Endodermal cell (in vitro differentiated cells): ENCODE measurements around the gene GON7. TPM values are rescaled to one million over a fixed set of nuclear protein-coding genes. Genes with fewer than 3 reads are reported as not detected.

Experiments
- DNase-seq: peaks from one replicate; pipeline ENCODE4 v3.0.0-alpha.2; 2017
- H3K27ac ChIP-seq: 2 replicates; pipeline ENCODE4 v1.5.1; 2013; ENCODE audit warnings: mild to moderate bottlenecking, low read depth, low read length, moderate library complexity
- H3K27me3 ChIP-seq: 2 replicates; pipeline ENCODE4 v1.6.1; 2013; ENCODE audit warnings: mild to moderate bottlenecking, low read length, moderate library complexity; ENCODE audit not compliant: insufficient read depth, control insufficient read depth, poor library complexity, severe bottlenecking
- H3K36me3 ChIP-seq: 2 replicates; pipeline ENCODE4 v1.7.0; 2013; ENCODE audit warnings: mild to moderate bottlenecking, low read length, moderate library complexity; ENCODE audit not compliant: control insufficient read depth, insufficient read depth
- H3K4me1 ChIP-seq: one replicate; pipeline ENCODE4 v1.7.0; 2013; ENCODE audit warnings: low read length; ENCODE audit not compliant: control insufficient read depth, insufficient read depth
- H3K4me3 ChIP-seq: 2 replicates; pipeline ENCODE4 v1.5.1; 2013; ENCODE audit warnings: mild to moderate bottlenecking, low read length, moderate library complexity
- H3K9ac ChIP-seq: 2 replicates; pipeline ENCODE4 v1.6.1; 2013; ENCODE audit warnings: mild to moderate bottlenecking, low read length, moderate library complexity; ENCODE audit not compliant: poor library complexity, severe bottlenecking; ENCODE audit errors: extremely low read depth
- H3K9me3 ChIP-seq: 2 replicates; pipeline ENCODE4 v1.6.1; 2013; ENCODE audit warnings: mild to moderate bottlenecking, low read length, moderate library complexity; ENCODE audit not compliant: control insufficient read depth
- H3K27ac Mint-ChIP-seq: 2 replicates; pipeline ENCODE4 v1.8.0; 2020; ENCODE audit warnings: mixed read lengths
- H3K27me3 Mint-ChIP-seq: 2 replicates; pipeline ENCODE4 v1.8.0; 2021; ENCODE audit warnings: mild to moderate bottlenecking, mixed read lengths; ENCODE audit not compliant: insufficient read depth
- H3K36me3 Mint-ChIP-seq: 2 replicates; pipeline ENCODE4 v1.8.0; 2020; ENCODE audit warnings: low read depth, mixed read lengths
- H3K4me1 Mint-ChIP-seq: 2 replicates; pipeline ENCODE4 v1.8.0; 2020; ENCODE audit warnings: mixed read lengths
- H3K4me3 Mint-ChIP-seq: 2 replicates; pipeline ENCODE4 v1.8.0; 2020; ENCODE audit warnings: mild to moderate bottlenecking, moderate library complexity, mixed read lengths
- H3K9me3 Mint-ChIP-seq: 2 replicates; pipeline ENCODE4 v1.8.0; 2020; ENCODE audit warnings: mild to moderate bottlenecking, mixed read lengths
- WGBS, 2 experiments: methylation state at CpG; one replicate each; pipeline versions ENCODE4 v1.1.5 to v1.1.7; 2013; ENCODE audit warnings: missing lambda C conversion rate in 2 of 2, mixed read lengths in 1 of 2; ENCODE audit not compliant: insufficient coverage in 1 of 2, insufficient read length in 1 of 2; 5-methylcytosine and 5-hydroxymethylcytosine counted together
- total RNA-seq, 2 donors: library from RNA; stranded (reverse); fragmentation: NEBNext Ultra II Directional in 1 of 2; extraction: Animal tissue kit (Norgen Biotek cat#: 25700) in 1 of 2; gene quantifications; 2 replicates in 1 of 2; 3 replicates in 1 of 2; pipeline ENCODE4 v1.2.1, GENCODE V29; 2021
- TF ChIP-seq, protein P1 (sequence below): fragments of 200-600 bp; sonication (generic); conservative IDR thresholded peaks from 2 replicates; pipeline ENCODE4 v1.5.0; 2021; ENCODE audit warnings: antibody characterized with exemption, mild to moderate bottlenecking

Gene GON7
- total RNA-seq, 2 donors from 2014 or later: 6.5 to 7.2 TPM

DNA sequence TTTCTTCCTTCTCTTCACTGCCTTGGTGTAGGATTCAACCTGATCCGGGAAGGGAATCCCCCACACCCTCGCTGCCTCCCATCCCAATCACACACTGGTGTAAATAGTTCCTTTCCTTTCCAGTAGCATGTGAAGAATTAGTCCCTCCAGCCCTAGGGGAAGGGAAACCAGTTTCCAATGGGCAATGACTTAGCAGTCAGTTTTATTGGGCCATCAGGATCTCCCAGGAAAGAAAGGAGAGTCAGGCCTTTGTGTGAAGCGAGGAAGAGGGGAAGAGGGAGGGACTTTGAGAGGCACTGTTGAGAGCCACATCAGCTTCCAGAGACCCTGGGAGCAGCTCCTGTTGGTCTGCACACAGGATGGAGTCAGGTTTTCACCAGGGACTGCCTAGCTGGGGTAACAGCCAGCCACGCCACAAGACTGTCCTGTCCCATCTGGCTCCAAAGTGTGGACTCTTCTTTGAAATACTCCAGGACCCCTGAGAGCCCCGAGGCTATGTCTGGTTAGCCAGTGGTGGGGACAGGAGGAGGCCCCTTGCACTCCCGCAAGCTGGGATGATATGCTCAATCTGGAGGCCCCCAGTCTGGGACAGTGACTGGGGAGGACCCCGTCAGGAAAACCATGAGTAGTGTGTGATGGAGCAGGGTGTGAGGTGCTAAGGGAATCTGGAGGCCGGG, 50.0 kb downstream of the GON7 start:
- WGBS, 2 experiments: 89 to 100% methylated on average over 2 to 8 of the region's 8 CpGs
- H3K9ac ChIP-seq: no peak overlapping the region
- Mint-ChIP-seq H3K4me1 (peaks cover 3% of the 10 kb centered on the region), H3K9me3 (no peaks in the 10 kb centered on the region), H3K4me3 (no peak overlapping the region), H3K27me3 (no peaks in the 10 kb centered on the region), H3K36me3 (no peaks in the 10 kb centered on the region), H3K27ac (no peak overlapping the region)
- no peak overlapping the region for H3K4me3 ChIP-seq
- TF ChIP-seq, protein P1, sequence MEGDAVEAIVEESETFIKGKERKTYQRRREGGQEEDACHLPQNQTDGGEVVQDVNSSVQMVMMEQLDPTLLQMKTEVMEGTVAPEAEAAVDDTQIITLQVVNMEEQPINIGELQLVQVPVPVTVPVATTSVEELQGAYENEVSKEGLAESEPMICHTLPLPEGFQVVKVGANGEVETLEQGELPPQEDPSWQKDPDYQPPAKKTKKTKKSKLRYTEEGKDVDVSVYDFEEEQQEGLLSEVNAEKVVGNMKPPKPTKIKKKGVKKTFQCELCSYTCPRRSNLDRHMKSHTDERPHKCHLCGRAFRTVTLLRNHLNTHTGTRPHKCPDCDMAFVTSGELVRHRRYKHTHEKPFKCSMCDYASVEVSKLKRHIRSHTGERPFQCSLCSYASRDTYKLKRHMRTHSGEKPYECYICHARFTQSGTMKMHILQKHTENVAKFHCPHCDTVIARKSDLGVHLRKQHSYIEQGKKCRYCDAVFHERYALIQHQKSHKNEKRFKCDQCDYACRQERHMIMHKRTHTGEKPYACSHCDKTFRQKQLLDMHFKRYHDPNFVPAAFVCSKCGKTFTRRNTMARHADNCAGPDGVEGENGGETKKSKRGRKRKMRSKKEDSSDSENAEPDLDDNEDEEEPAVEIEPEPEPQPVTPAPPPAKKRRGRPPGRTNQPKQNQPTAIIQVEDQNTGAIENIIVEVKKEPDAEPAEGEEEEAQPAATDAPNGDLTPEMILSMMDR: no peak
- H3K4me1 ChIP-seq: no peaks in the 10 kb centered on the region
- DNase-seq: no peak
- H3K9me3 ChIP-seq: no peaks in the 10 kb centered on the region
- H3K36me3 ChIP-seq: no peaks in the 10 kb centered on the region
- no peak overlapping the region for H3K27ac ChIP-seq
- no peaks in the 10 kb centered on the region for H3K27me3 ChIP-seq

DNA sequence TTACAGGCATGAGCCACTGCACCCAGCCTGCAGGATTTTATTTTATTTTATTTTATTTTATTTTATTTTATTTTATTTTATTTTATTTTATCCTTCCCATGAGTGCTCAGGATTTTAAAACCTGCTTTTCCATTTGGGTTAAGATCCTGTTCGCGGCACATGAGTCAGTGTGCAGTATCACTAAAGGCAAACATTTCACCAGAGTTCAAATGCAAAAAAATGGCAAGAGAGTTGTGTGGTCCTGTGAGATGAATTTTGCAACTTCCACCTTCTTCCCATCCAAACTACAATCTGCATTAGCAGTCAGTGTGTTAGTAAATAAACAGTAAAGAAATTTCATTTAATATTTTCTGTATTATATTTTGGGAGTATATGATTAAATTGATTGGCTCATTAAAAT, 51.2 kb downstream of the GON7 start:
- whole genome bisulfite sequencing, 2 experiments: 97% methylated on average over 2 of the region's 2 CpGs; no CpG with 5 or more reads in 1 of the 2 experiments
- TF ChIP-seq, protein P1: no peak
- H3K4me3 ChIP-seq: no peak overlapping the region
- no peaks in the 10 kb centered on the region for H3K27me3 ChIP-seq
- H3K27ac ChIP-seq: no peak overlapping the region
- no peaks in the 10 kb centered on the region for H3K9me3 ChIP-seq
- Mint-ChIP-seq H3K36me3 (no peaks in the 10 kb centered on the region), H3K4me1 (peaks cover 3% of the 10 kb centered on the region), H3K4me3 (no peak overlapping the region), H3K27ac (no peak overlapping the region), H3K9me3 (no peaks in the 10 kb centered on the region), H3K27me3 (no peaks in the 10 kb centered on the region)
- H3K9ac ChIP-seq: no peak overlapping the region
- H3K36me3 ChIP-seq: no peaks in the 10 kb centered on the region
- no peaks in the 10 kb centered on the region for H3K4me1 ChIP-seq
- DNase-seq: no peak

DNA sequence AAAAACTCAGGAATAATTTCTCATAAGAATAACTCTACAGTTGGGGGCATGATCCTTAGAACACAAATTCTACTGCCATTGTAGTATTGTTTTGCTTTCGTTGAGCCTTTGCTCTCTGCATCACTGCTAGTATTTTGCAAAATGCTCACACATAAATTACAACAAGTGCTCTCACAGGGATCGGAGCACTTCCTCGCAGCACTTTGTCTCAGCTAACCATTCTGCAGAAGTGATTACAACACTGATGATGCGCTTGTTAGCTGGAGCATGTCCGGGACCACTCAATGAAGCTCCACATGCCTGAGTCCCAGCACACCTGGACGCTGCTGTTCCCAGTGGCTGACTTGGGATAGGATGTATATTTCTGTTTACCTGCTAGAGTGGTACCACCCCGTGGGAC, 53.7 kb downstream of the GON7 start:
- no peaks in the 10 kb centered on the region for H3K27me3 ChIP-seq
- H3K36me3 ChIP-seq: no peaks in the 10 kb centered on the region
- no peaks in the 10 kb centered on the region for H3K9me3 Mint-ChIP-seq
- no peaks in the 10 kb centered on the region for H3K36me3 Mint-ChIP-seq
- no peak overlapping the region for H3K4me3 Mint-ChIP-seq
- no peak overlapping the region for H3K27ac Mint-ChIP-seq
- H3K4me1 Mint-ChIP-seq: no peaks in the 10 kb centered on the region
- no peaks in the 10 kb centered on the region for H3K4me1 ChIP-seq
- TF ChIP-seq, protein P1: no peak
- no peak overlapping the region for H3K4me3 ChIP-seq
- WGBS, 2 experiments: 92 to 96% methylated on average over 5 of the region's 7 CpGs
- no peak for DNase-seq
- no peak overlapping the region for H3K27ac ChIP-seq
- H3K9me3 ChIP-seq: no peaks in the 10 kb centered on the region
- no peaks in the 10 kb centered on the region for H3K27me3 Mint-ChIP-seq
- no peak overlapping the region for H3K9ac ChIP-seq

Other genes starting within 250 kb of the GON7 start
- 10 to 100 TPM; 59.9 to 66.9 TPM for gene ITPK1, start 91.1 kb downstream of the GON7 start, total RNA-seq
- gene MOAP1, start 22.2 kb downstream of the GON7 start, total RNA-seq: 10 to 100 TPM; 15.8 to 23.6 TPM
- 10 to 100 TPM; 25.0 to 27.9 TPM for gene LYSET, start 21.7 kb downstream of the GON7 start, total RNA-seq
- 10 to 100 TPM; 25.0 to 25.6 TPM for gene UBR7, start 191 bp upstream of the GON7 start, total RNA-seq
- 10 to 100 TPM; 42.8 to 48.6 TPM for gene BTBD7, start 126.0 kb upstream of the GON7 start, total RNA-seq
- not detected for gene COX8C, start 140.1 kb upstream of the GON7 start, total RNA-seq
- gene UNC79, start 223.9 kb upstream of the GON7 start, total RNA-seq: 10 to 100 TPM in 1 of 2 donors, 1 to 10 TPM in 1; 6.0 to 14.4 TPM